H1 (cell line): ENCODE measurements around the gene SFTPB. TPM values are rescaled to one million over a fixed set of nuclear protein-coding genes. Genes with fewer than 3 reads are reported as not detected.
"Not testable (repeated sequence)": the region's sequence is repeated elsewhere in the genome, so short reads cannot be mapped to it uniquely, and the experiment has no call there.

Experiments
- CTCF ChIA-PET: fragments of 300-600 bp; sonication (Branson Sonifier 250); formaldehyde crosslinking; loops from one replicate; lab custom pipeline; 2021; ENCODE audit not compliant: partially characterized antibody; lab: Charles Lee
- POLR2A ChIA-PET: fragments of 300-600 bp; sonication (Branson Sonifier 250); formaldehyde crosslinking; loops from one replicate; lab custom pipeline; 2021; ENCODE audit warnings: inconsistent platforms; ENCODE audit not compliant: partially characterized antibody; lab: Charles Lee
- DNase-seq, 2 experiments: peaks; one replicate each; pipeline versions ENCODE4 v3.0.0 to v3.0.0-alpha.2; 2010 to 2022; ENCODE audit warnings: low spot score in 2 of 2, low read depth in 1 of 2, mixed read lengths in 1 of 2
- FAIRE-seq: peaks from 2 replicates; lab custom pipeline; 2011; peaks lifted over from hg19 to GRCh38; lab: Jason Lieb, UNC
- H2AFZ ChIP-seq: 2 replicates; pipeline ENCODE4 v1.8.1; 2012; ENCODE audit warnings: low read length, inconsistent platforms
- H2AK5ac ChIP-seq: 2 replicates; pipeline ENCODE4 v1.6.1; 2013; ENCODE audit warnings: low read depth, low read length
- H2BK120ac ChIP-seq: replicated peaks from 2 replicates; pipeline ENCODE3; 2013; ENCODE audit warnings: low read depth, low read length, inconsistent platforms
- H2BK12ac ChIP-seq: 2 replicates; pipeline ENCODE4 v1.6.1; 2013; ENCODE audit warnings: low read depth, low read length
- H2BK15ac ChIP-seq: 2 replicates; pipeline ENCODE4 v1.6.1; 2013; ENCODE audit warnings: low read length
- H2BK20ac ChIP-seq: 2 replicates; pipeline ENCODE4 v1.6.1; 2013; ENCODE audit warnings: low read length
- H2BK5ac ChIP-seq: 2 replicates; pipeline ENCODE4 v1.6.1; 2013; ENCODE audit warnings: low read depth, low read length
- H3K14ac ChIP-seq: 2 replicates; pipeline ENCODE4 v1.6.1; 2013; ENCODE audit warnings: inconsistent platforms; ENCODE audit not compliant: insufficient read length
- H3K18ac ChIP-seq: 2 replicates; pipeline ENCODE4 v1.6.1; 2013; ENCODE audit warnings: low read length; ENCODE audit errors: extremely low read depth
- H3K23ac ChIP-seq: 2 replicates; pipeline ENCODE4 v1.6.1; 2013; ENCODE audit warnings: inconsistent platforms; ENCODE audit not compliant: insufficient read length
- H3K23me2 ChIP-seq: 2 replicates; pipeline ENCODE4 v1.6.1; 2013; ENCODE audit warnings: low read depth, low read length
- H3K27ac ChIP-seq: 2 replicates; pipeline ENCODE4 v1.6.1; 2011; ENCODE audit warnings: low read depth, low read length, inconsistent platforms
- H3K27me3 ChIP-seq, 4 experiments: replicated peaks in 1 of 4; 1 replicate in 1 of 4; 2 replicates in 3 of 4; pipeline versions ENCODE4 v1.6.1 to v1.8.1; 2011 to 2013; ENCODE audit warnings: low read length in 3 of 4, mild to moderate bottlenecking in 3 of 4, inconsistent platforms in 2 of 4, mixed read lengths in 2 of 4, moderate library complexity in 1 of 4; ENCODE audit not compliant: control insufficient read depth in 3 of 4, insufficient read depth in 3 of 4; ENCODE audit errors: extremely low read depth in 1 of 4
- H3K36me3 ChIP-seq, 4 experiments: 2 replicates each; pipeline versions ENCODE4 v1.6.1 to v1.8.1; 2011 to 2013; ENCODE audit warnings: mild to moderate bottlenecking in 4 of 4, low read length in 3 of 4, moderate library complexity in 2 of 4, control low read depth in 1 of 4, inconsistent platforms in 1 of 4; ENCODE audit not compliant: insufficient read depth in 4 of 4, control insufficient read depth in 2 of 4
- H3K4ac ChIP-seq: replicated peaks from 2 replicates; pipeline ENCODE3; 2013; ENCODE audit warnings: low read length, low read depth, mixed read lengths, inconsistent platforms; ENCODE audit not compliant: insufficient read length
- H3K4me1 ChIP-seq, 4 experiments: replicated peaks in 1 of 4; 1 replicate in 1 of 4; 2 replicates in 3 of 4; pipeline versions ENCODE4 v1.6.1 to v1.8.1; 2011 to 2013; ENCODE audit warnings: low read length in 3 of 4, inconsistent platforms in 2 of 4, mixed read lengths in 1 of 4; ENCODE audit not compliant: insufficient read depth in 4 of 4, control insufficient read depth in 3 of 4
- H3K4me2 ChIP-seq, 2 experiments: 2 replicates each; pipeline versions ENCODE4 v1.6.1 to v1.8.1; 2011 to 2013; ENCODE audit warnings: low read depth in 2 of 2, low read length in 2 of 2, control low read depth in 1 of 2, inconsistent platforms in 1 of 2, mild to moderate bottlenecking in 1 of 2; ENCODE audit not compliant: insufficient read depth in 1 of 2
- H3K4me3 ChIP-seq, 4 experiments: fragments of 200-600, 300-600 bp in 1 of 4; sonication (generic), shearing (Covaris generic), sonication (Bioruptor Twin) in 1 of 4; 2 replicates each; pipeline versions ENCODE4 v1.5.1 to v1.8.1; 2011 to 2016; ENCODE audit warnings: low read length in 4 of 4, low read depth in 3 of 4, control low read depth in 2 of 4, inconsistent platforms in 2 of 4, mild to moderate bottlenecking in 2 of 4, mixed read lengths in 1 of 4, moderate library complexity in 1 of 4; ENCODE audit not compliant: insufficient read depth in 2 of 4; ENCODE audit errors: extremely low read depth in 1 of 4
- H3K56ac ChIP-seq: replicated peaks from 2 replicates; pipeline ENCODE3; 2013; ENCODE audit warnings: low read depth, mild to moderate bottlenecking, mixed read lengths, low read length, inconsistent platforms; ENCODE audit not compliant: insufficient read length
- H3K79me1 ChIP-seq: 2 replicates; pipeline ENCODE4 v1.6.1; 2013; ENCODE audit warnings: low read depth, low read length, control low read depth
- H3K79me2 ChIP-seq, 2 experiments: 2 replicates each; pipeline versions ENCODE4 v1.6.1 to v1.8.1; 2012 to 2013; ENCODE audit warnings: low read length in 2 of 2, mild to moderate bottlenecking in 2 of 2, inconsistent platforms in 1 of 2; ENCODE audit not compliant: insufficient read depth in 2 of 2, control insufficient read depth in 1 of 2
- H3K9ac ChIP-seq, 4 experiments: replicated peaks in 1 of 4; 1 replicate in 1 of 4; 2 replicates in 3 of 4; pipeline versions ENCODE4 v1.6.1 to v1.8.1; 2011 to 2013; ENCODE audit warnings: low read depth in 3 of 4, low read length in 3 of 4, control low read depth in 2 of 4, mild to moderate bottlenecking in 2 of 4, moderate library complexity in 2 of 4, inconsistent platforms in 1 of 4; ENCODE audit errors: extremely low read depth in 1 of 4
- H3K9me3 ChIP-seq, 2 experiments: 2 replicates each; pipeline versions ENCODE4 v1.6.1 to v1.8.1; 2012 to 2013; ENCODE audit warnings: mild to moderate bottlenecking in 2 of 2, moderate library complexity in 2 of 2, control low read depth in 1 of 2, inconsistent platforms in 1 of 2, low read depth in 1 of 2, low read length in 1 of 2, mixed read lengths in 1 of 2; ENCODE audit not compliant: insufficient read depth in 2 of 2
- H4K20me1 ChIP-seq, 2 experiments: replicated peaks in 1 of 2; 2 replicates each; pipeline versions ENCODE3 to v1.8.1; 2011 to 2013; ENCODE audit warnings: inconsistent platforms in 2 of 2, low read length in 2 of 2, mild to moderate bottlenecking in 1 of 2; ENCODE audit not compliant: insufficient read depth in 2 of 2, control insufficient read depth in 1 of 2
- H4K5ac ChIP-seq: 2 replicates; pipeline ENCODE4 v1.6.1; 2013; ENCODE audit warnings: low read length, low read depth, mixed read lengths, inconsistent platforms; ENCODE audit not compliant: insufficient read length
- H4K8ac ChIP-seq: 2 replicates; pipeline ENCODE4 v1.8.0; 2013; ENCODE audit warnings: mild to moderate bottlenecking, moderate library complexity, low read length, inconsistent platforms; ENCODE audit not compliant: insufficient read depth; ENCODE audit errors: extremely low read depth
- H4K91ac ChIP-seq: replicated peaks from 2 replicates; pipeline ENCODE3; 2013; ENCODE audit warnings: low read length, mixed read lengths, inconsistent platforms; ENCODE audit not compliant: insufficient read length
- WGBS, 2 experiments: shearing (Covaris generic) in 1 of 2; methylation state at CpG; one replicate each; pipeline versions ENCODE4 v1.1.6 to v1.1.7; 2013 to 2015; ENCODE audit warnings: low lambda C conversion rate in 2 of 2, mixed read lengths in 2 of 2, inconsistent platforms in 1 of 2, low coverage in 1 of 2, missing lambda C conversion rate in 1 of 2; ENCODE audit not compliant: insufficient replicate concordance in 2 of 2, insufficient coverage in 1 of 2, insufficient read length in 1 of 2; ENCODE audit errors: extremely low coverage in 1 of 2, missing lambda C conversion rate in 1 of 2; 5-methylcytosine and 5-hydroxymethylcytosine counted together
- polyA plus RNA-seq, 7 experiments: library from polyadenylated mRNA; depleted of rRNA in 3 of 7; stranded (reverse) in 5 of 7; unstranded in 2 of 7; fragments of >200 nt in 5 of 7; fragments of 200-250 nt in 2 of 7; gene quantifications; 1 replicate in 5 of 7; 2 replicates in 1 of 7; 4 replicates in 1 of 7; pipeline versions ENCODE4 v1.2.1 to v1.2.3, GENCODE V29; 2011 to 2013; ENCODE audit warnings: missing spikeins in 2 of 7, mixed read lengths in 2 of 7
- total RNA-seq: library from RNA; stranded (reverse); fragmentation: NEBNext Ultra II Directional; extraction: Animal tissue kit (Norgen Biotek cat#: 25700); gene quantifications from 2 replicates; pipeline ENCODE4 v1.2.1, GENCODE V29; 2021

Gene SFTPB
- total and polyA plus RNA-seq, 2 of the 8 experiments (the other 6 are each of a cell fraction or from before 2014, with no cell fraction given): not detected

DNA sequence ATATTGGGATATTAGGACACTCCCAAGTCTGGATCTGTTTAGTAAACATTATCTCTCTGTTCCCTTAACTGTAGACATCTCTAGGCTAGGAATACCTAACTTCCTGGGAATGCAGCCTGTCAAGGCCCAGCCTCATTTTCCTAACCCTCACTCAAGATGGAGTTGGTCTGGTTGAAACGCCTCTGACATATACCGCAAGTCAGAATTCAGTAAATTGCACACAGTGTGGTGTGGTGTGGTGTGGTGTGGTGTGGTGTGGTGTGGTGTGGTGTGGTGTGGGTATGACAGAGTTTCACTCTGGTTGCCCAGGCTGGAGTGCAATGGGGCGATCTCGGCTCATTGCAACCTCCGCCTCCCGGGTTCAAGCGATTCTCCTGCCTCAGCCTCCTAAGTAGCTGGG, 53.2 kb downstream of the SFTPB start:
- not testable (repeated sequence) for H3K4me3 ChIP-seq, H3K79me1 ChIP-seq, H4K5ac ChIP-seq, H3K18ac ChIP-seq, H3K4me1 ChIP-seq, DNase-seq, H3K27me3 ChIP-seq, H3K56ac ChIP-seq, H3K23ac ChIP-seq, H4K8ac ChIP-seq, H3K14ac ChIP-seq, FAIRE-seq, H3K9me3 ChIP-seq, H3K4ac ChIP-seq, H2AK5ac ChIP-seq, H2BK15ac ChIP-seq, H3K27ac ChIP-seq, H3K23me2 ChIP-seq, H2AFZ ChIP-seq, H3K4me2 ChIP-seq, H2BK5ac ChIP-seq, H4K91ac ChIP-seq, H2BK120ac ChIP-seq, H2BK12ac ChIP-seq, H3K9ac ChIP-seq, H2BK20ac ChIP-seq
- peaks cover 0 to 16% (median 5%) of the 10 kb centered on the region in 4 experiments; a peak in 5 of 8 replicates for H3K36me3 ChIP-seq
- WGBS, 2 experiments: 95% methylated on average over 7 of the region's 7 CpGs; no CpG with 5 or more reads in 1 of the 2 experiments
- CTCF ChIA-PET: interaction anchor here (1.9 kb wide), 1 partner anchor 23 kb away, joined by 7 read pairs; no protein-coding TSS in a partner anchor
- peaks cover 0 to 11% of the 10 kb centered on the region in 2 experiments for H4K20me1 ChIP-seq
- peaks cover 11 to 40% of the 10 kb centered on the region in 2 experiments for H3K79me2 ChIP-seq
- POLR2A ChIA-PET: interaction anchor here (0.9 to 7.9 kb wide), 9 partner anchors 12 to 201 kb away, joined by 3 to 95 read pairs (median 5); partner anchors contain the start of genes MAT2A and TMEM150A
